ENCODE results near the gene HNRNPF. TPM values are rescaled to one million over a fixed set of nuclear protein-coding genes. Genes with fewer than 3 reads are reported as not detected.
"Not testable (repeated sequence)": the region's sequence is repeated elsewhere in the genome, so short reads cannot be mapped to it uniquely, and the experiment has no call there.

HNRNPF gene
- total RNA-seq, 1 donor from 2014 or later: 183 TPM

DNA sequence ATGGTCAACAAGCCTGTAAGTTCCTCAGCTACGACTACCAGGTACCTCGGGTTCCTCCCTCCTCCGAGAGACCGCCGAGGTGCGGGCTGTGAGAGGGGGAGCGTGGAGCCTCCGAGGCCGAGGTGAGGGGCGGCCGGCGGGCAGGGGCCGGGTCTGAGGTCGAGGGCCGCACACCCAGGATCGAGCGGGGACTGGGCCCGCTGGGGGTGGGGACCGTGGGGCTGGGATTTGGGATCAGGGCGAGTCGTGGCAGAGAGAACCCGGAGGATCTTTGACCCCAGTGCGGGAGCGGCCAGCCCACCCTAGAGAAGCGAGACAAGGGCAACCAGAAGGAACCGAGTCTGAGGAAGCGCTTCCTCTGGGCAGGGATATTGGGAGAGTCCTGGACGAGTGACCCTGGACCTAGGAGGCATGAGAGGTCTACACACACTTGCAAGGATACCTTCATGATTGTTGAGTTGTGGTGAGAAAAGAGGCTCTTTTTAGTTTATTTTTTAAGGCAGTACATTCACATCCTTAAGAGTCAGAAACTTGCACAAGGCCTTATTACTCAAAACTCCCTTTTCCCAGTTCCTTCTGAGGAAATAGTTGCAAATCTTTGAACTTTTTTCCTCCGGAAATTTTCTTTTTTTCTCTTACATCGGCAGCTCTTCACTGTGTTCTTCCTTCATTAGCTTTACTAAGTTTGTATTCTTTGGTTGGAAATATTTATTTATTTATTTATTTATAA lies 28.3 kb upstream of the HNRNPF start:
- DNase-seq: no peak
- ATAC-seq: no peak
- intact Hi-C loops (cut with DNase I): no loop called here

DNA sequence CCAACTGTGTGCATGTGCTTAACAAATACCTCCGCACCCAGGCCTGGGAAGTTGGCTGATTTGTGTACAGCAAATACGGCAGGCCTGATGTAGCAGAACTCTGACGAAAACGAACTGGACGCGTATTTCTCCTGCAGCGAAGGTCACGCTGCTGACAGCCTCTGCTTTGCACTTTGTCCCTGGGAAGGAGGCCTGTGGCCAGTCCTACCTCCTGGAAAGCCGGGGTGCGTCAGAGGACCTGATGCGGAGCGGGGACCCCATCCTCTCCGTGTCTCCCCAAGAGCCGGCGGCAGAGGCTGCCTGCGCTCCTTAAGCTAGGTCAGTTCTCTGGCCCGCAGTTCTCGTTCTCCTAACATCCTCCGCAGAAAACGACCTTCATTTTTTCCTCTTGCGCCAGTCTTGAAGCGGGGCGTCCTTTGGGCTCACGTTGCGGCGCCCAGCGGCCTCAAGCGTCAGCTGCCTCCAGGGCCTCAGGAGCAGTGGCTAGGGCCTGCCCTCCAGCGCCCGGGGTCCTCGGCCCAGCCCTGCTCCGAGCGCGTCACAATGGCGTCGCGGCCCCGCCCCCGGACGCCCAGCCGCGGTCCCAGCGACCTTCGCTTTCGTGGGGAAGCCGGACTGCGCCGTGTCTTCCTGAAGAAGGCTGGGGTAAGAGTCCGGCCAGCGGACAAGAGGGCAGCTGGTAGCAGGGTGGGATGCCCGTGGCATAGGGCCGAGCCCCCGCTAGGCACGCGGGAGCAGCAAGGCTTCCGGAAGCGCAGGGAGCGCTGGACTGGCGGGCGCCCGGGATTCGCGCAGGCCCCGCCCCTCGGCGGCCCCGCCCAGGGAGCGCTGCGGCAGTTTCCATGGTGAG lies 27.5 kb upstream of the HNRNPF start, which contains the start of gene ZNF487:
TSS of gene ZNF487 (plus strand) at position 821 of the 850 bp plus-strand sequence. CDS start 38,703 bp downstream, outside the sequence.
- DNase-seq: peak; percentile 96
- peak within 1 kb of the TSS; percentile 99 for H3K27ac ChIP-seq
- H3K4me3 ChIP-seq: peak within 1 kb of the TSS; percentile 60
- no peaks in the 10 kb centered on the region for H3K27me3 ChIP-seq
- H3K36me3 ChIP-seq: no peaks in the 10 kb centered on the region
- ATAC-seq: peak; percentile 98
- intact Hi-C loops (cut with DNase I): no loop called here
- H3K9me3 ChIP-seq: no peaks in the 10 kb centered on the region
- TF ChIP-seq, protein P1, sequence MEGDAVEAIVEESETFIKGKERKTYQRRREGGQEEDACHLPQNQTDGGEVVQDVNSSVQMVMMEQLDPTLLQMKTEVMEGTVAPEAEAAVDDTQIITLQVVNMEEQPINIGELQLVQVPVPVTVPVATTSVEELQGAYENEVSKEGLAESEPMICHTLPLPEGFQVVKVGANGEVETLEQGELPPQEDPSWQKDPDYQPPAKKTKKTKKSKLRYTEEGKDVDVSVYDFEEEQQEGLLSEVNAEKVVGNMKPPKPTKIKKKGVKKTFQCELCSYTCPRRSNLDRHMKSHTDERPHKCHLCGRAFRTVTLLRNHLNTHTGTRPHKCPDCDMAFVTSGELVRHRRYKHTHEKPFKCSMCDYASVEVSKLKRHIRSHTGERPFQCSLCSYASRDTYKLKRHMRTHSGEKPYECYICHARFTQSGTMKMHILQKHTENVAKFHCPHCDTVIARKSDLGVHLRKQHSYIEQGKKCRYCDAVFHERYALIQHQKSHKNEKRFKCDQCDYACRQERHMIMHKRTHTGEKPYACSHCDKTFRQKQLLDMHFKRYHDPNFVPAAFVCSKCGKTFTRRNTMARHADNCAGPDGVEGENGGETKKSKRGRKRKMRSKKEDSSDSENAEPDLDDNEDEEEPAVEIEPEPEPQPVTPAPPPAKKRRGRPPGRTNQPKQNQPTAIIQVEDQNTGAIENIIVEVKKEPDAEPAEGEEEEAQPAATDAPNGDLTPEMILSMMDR (IDR thresholded peaks at IDR 0.05): peak; percentile 32
- no peaks in the 10 kb centered on the region for H3K4me1 ChIP-seq

More for the DNA sequence above, 28.3 kb upstream of the HNRNPF start:
- H3K27me3 ChIP-seq: no peaks in the 10 kb centered on the region
- no peaks in the 10 kb centered on the region for H3K36me3 ChIP-seq
- no peaks in the 10 kb centered on the region for H3K4me1 ChIP-seq
- H3K27ac ChIP-seq: peak overlapping the region; percentile 99
- no peaks in the 10 kb centered on the region for H3K9me3 ChIP-seq
- H3K4me3 ChIP-seq: peak overlapping the region; percentile 60
- TF ChIP-seq, protein P1 (IDR thresholded peaks at IDR 0.05): no peak

DNA sequence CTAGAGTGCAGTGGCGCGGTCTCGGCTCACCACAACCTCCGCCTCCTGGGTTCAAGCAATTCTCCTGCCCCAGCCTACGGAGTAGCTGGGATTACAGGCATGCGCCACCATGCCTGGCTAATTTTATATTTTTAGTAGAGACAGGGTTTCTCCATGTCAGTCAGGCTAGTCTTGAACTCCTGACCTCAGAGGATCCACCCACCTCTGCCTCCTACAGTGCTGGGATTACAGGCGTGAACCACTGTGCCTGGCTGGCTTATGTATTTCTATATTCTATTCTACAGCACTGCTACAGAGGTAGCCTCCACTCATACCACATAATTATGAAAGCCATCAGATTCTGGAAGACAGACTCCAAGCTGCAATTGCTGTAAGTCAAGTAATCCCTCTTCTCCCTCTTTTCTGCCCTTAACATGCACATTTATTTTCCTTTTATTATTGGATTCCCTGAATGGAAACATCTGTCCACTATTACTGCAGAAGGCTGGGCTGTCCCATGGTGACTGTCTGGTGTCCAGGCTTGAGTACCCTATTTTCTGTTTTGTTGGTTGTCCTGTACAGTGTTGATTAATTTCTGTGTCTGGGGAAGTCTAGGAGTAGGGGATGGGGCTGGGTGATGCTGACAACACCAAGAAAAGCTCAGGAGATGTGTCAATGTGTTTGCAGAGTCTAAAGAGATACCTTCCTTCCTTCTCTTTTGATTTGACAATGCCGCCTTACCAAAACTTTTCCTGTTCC lies 22.1 kb upstream of the HNRNPF start:
- Histone ChIP-seq H3K4me1 (no peaks in the 10 kb centered on the region), H3K27me3 (no peaks in the 10 kb centered on the region), H3K27ac (no peak overlapping the region), H3K4me3 (no peak overlapping the region), H3K9me3 (no peaks in the 10 kb centered on the region), H3K36me3 (no peaks in the 10 kb centered on the region)
- TF ChIP-seq, protein P1 (IDR thresholded peaks at IDR 0.05): no peak
- DNase-seq (no peak), ATAC-seq (no peak)
- intact Hi-C loops (cut with DNase I): no loop called here

DNA sequence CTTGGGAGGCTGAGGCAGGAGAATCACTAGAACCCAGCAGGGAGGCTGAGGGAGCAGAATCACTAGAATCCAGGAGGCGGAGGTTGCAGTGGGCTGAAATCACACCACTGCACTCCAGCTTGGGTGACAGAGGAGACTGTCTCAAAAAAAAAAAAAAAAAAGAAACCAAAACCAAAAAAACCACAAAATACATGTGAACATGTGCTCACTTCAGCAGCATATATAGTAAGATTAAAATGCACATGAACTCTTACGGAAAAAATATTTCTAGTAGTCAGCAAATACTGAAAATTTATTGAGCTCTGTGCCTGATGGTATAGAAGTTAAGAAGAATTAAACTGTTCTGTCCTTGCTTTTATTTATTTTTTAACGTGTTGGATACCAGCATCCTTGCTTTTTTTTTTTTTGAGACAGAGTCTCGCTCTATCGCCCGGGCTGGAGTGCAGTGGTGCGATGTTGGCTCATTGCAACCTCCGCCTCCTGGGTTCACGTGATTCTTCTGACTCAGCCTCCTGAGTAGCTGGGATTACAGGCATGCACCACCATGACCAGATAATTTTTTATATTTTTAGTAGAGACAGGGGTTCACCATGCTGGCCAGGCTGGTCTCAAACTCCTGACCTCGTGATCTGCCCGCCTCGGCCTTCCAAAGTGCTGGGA lies 18.3 kb upstream of the HNRNPF start:
- Histone ChIP-seq H3K27ac (no peak overlapping the region), H3K27me3 (no peaks in the 10 kb centered on the region), H3K4me3 (no peak overlapping the region), H3K36me3 (no peaks in the 10 kb centered on the region), H3K4me1 (no peaks in the 10 kb centered on the region), H3K9me3 (no peaks in the 10 kb centered on the region)
- no peak for ATAC-seq
- DNase-seq: no peak
- intact Hi-C loops (cut with DNase I): no loop called here
- TF ChIP-seq, protein P1 (IDR thresholded peaks at IDR 0.05): no peak

DNA sequence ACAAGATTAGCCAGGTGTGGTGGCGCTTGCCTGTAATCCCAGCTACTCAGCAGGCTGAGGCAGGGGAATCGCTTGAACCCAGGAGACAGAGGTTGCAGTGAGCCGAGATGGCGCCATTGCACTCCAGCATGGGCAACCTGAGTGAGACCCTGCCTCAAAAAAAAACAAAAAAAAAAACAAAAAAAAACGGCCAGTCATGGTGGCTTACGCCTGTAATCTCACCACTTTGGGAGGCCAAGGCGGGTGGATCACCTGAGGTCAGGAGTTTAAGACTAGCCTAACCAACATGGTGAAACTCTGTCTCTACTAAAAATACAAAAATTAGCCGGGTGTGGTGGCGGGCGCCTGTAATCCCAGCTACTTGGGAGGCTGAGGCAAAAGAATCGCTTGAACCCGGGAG lies 17.5 kb upstream of the HNRNPF start:
- H3K27ac ChIP-seq; ATAC-seq; H3K36me3 ChIP-seq; H3K27me3 ChIP-seq; intact Hi-C loops (cut with DNase I); H3K4me3 ChIP-seq; H3K9me3 ChIP-seq; DNase-seq; H3K4me1 ChIP-seq: not testable (repeated sequence)

Measured in upper lobe of right lung (tissue), 1 donor.